Right lobe of liver (tissue), 6 donors: ENCODE results near the gene ICA1. TPM values are rescaled to one million over a fixed set of nuclear protein-coding genes. Genes with fewer than 3 reads are reported as not detected.

Experiments
- ATAC-seq, 4 donors: fragments of 200-7000 bp; cut with Tn5 transposase; one replicate each; pipeline ENCODE4 v1.9.1; 2020; ENCODE audit warnings: mild to moderate bottlenecking in 4 of 4, moderate library complexity in 4 of 4
- DNase-seq, 3 donors: peaks; one replicate each; pipeline ENCODE4 v3.0.0-alpha.2; 2020
- H3K27ac ChIP-seq, 3 donors: fragments of 200-600 bp; one replicate each; pipeline ENCODE4 v1.8.0; 2022
- H3K27me3 ChIP-seq, 2 donors: fragments of 200-600 bp; one replicate each; pipeline ENCODE4 v1.8.0; 2022
- H3K36me3 ChIP-seq, 4 donors: fragments of 200-600 bp; sonication (generic) in 1 of 4; one replicate each; pipeline versions ENCODE4 v1.5.1 to v1.8.0; 2017 to 2022; ENCODE audit warnings: control low read depth in 1 of 4
- H3K4me1 ChIP-seq, 4 donors: fragments of 200-600 bp; sonication (generic) in 1 of 4; one replicate each; pipeline versions ENCODE4 v1.5.1 to v1.8.0; 2017 to 2022; ENCODE audit warnings: control low read depth in 1 of 4
- H3K4me3 ChIP-seq, 3 donors: fragments of 200-600 bp; one replicate each; pipeline ENCODE4 v1.8.0; 2022
- H3K9me3 ChIP-seq, 4 donors: fragments of 200-600 bp; sonication (generic) in 1 of 4; one replicate each; pipeline versions ENCODE4 v1.5.1 to v1.8.0; 2017 to 2022; ENCODE audit warnings: control low read depth in 1 of 4
- POLR2A ChIP-seq: fragments of 450-650 bp; IDR thresholded peaks from one replicate; pipeline ENCODE4 v1.6.1; 2017; ENCODE audit warnings: antibody characterized with exemption, mild to moderate bottlenecking
- WGBS: methylation state at CpG from one replicate; pipeline ENCODE4 v1.1.6; 2018; ENCODE audit warnings: low coverage, low lambda C conversion rate; ENCODE audit not compliant: insufficient coverage; ENCODE audit errors: missing lambda C conversion rate; 5-methylcytosine and 5-hydroxymethylcytosine counted together
- intact Hi-C, 2 donors: fragments of 100-400 bp; cut with DNase I; formaldehyde crosslinking; loops; one replicate each; pipeline versions ENCODE4 v1.11.2 to v1.14.1; 2022
- long read RNA-seq: library from polyadenylated mRNA; unstranded; transcript quantifications from one replicate; pipeline ENCODE4 v2.0.0, GENCODE V29; 2019
- total RNA-seq, 6 experiments: library from RNA; depleted of rRNA in 2 of 6; stranded (reverse); fragments of >200 nt in 2 of 6; fragmentation: NEBNext Ultra II Directional in 3 of 6; extraction: Animal tissue kit (Norgen Biotek cat#: 25700) in 3 of 6; gene quantifications; one replicate each; pipeline versions ENCODE4 v1.1.0 to v1.2.4, GENCODE V29; 2016 to 2023
- TF ChIP-seq, protein P1 (sequence below), 4 donors: fragments of 200-600 bp in 3 of 4; fragments of 450-650 bp in 1 of 4; IDR thresholded peaks; one replicate each; pipeline versions ENCODE4 v1.5.1 to v1.8.0; 2016 to 2022; ENCODE audit warnings: antibody characterized with exemption in 4 of 4, mild to moderate bottlenecking in 2 of 4
- donor health status: DM: no; HTN: yes; CAD: no.
- donor health status: DM: no; HTN: no; CAD: no.
- donor health status: DM: no; HTN: no; CAD: no.
- donor health status: DM: no; HTN: yes; CAD: no.
- donor health status: DM: no; HTN: yes; CAD: no.

The ICA1 gene
- 10 to 100 TPM in 3 of 6 experiments, 1 to 10 TPM in 2, under 1 TPM in 1; 0.95 to 15.0 (median 7.3) TPM for total RNA-seq
- long read RNA-seq, partial matches to known transcripts = 3 of 6 reads
- long read RNA-seq, other reads (novel, unspliced or antisense) = 3 of 6 reads

DNA sequence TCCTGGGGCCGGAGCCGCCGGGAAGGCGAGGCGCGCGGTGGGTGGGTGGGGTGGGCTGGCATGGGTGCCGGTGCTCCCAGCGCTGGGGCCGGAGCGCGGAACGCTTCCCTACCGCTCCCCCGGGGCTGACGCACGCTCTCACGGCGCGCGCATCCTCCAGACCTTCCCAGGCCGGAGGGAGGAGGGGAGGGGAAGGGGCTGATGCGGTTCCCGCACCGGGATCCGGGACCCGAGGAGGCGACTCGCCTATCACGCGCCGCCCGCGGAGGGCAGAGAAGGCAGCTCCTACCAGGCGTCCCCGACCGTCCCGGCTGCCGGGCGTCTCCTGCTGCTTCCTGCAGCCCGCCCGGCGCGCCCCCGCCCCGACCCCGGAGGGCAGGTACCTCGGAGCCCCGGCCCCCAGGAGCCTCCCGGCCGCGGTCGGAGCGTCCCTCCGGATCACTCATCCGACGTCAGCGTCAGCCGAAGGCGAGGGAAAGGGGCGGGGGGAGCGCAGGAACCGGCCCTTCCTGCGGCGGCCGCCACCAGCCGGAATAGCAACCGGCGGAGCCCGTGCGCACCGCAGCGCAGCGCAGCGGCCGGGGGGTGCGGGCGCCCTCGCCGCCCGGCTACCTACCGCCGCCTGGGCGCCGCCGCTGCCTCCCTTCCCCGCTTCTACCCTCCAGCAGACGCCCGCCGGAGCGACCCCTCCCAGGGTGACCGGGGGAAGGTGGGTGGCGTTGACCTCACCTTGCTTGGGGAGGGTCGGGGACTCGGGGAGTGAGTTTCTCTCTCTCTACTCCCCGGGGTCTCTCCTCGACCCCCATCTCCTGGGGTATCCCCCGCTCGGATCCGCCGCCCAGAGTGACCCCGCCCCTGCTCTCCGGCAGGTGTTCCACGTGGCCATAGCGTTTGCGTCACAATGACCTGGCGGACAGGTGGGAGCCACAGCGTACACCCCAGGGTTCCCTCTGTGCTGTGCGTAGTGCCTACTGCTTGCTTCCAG lies at the start of gene ICA1:
ICA1 (minus strand) TSS at position 457 of the 985 bp plus-strand sequence. CDS start 26,241 bp downstream, outside the sequence.
- intact Hi-C loops = no loop called here
- DNase-seq = peak; percentile 53 to 83 (median 69)
- ATAC-seq = peak; percentile 78 to 86 (median 85)
- peaks cover 0 to 8% of the 10 kb centered on the region in 2 donors for H3K27me3 ChIP-seq
- H3K4me1 ChIP-seq = peaks cover 0 to 7% (median 2%) of the 10 kb centered on the region in 4 donors
- 15% methylated on average over 4 of the region's 109 CpGs for WGBS
- peak within 1 kb of the TSS; percentile 67 to 82 (median 81) for H3K27ac ChIP-seq
- peak within 1 kb of the TSS; percentile 50 to 84 (median 63) for H3K4me3 ChIP-seq
- H3K9me3 ChIP-seq = no peaks in the 10 kb centered on the region
- TF ChIP-seq, protein P1, sequence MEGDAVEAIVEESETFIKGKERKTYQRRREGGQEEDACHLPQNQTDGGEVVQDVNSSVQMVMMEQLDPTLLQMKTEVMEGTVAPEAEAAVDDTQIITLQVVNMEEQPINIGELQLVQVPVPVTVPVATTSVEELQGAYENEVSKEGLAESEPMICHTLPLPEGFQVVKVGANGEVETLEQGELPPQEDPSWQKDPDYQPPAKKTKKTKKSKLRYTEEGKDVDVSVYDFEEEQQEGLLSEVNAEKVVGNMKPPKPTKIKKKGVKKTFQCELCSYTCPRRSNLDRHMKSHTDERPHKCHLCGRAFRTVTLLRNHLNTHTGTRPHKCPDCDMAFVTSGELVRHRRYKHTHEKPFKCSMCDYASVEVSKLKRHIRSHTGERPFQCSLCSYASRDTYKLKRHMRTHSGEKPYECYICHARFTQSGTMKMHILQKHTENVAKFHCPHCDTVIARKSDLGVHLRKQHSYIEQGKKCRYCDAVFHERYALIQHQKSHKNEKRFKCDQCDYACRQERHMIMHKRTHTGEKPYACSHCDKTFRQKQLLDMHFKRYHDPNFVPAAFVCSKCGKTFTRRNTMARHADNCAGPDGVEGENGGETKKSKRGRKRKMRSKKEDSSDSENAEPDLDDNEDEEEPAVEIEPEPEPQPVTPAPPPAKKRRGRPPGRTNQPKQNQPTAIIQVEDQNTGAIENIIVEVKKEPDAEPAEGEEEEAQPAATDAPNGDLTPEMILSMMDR (IDR thresholded peaks at IDR 0.05) = no peak
- peak; percentile 53 for TF ChIP-seq POLR2A
- H3K36me3 ChIP-seq = no peaks in the 10 kb centered on the region

DNA sequence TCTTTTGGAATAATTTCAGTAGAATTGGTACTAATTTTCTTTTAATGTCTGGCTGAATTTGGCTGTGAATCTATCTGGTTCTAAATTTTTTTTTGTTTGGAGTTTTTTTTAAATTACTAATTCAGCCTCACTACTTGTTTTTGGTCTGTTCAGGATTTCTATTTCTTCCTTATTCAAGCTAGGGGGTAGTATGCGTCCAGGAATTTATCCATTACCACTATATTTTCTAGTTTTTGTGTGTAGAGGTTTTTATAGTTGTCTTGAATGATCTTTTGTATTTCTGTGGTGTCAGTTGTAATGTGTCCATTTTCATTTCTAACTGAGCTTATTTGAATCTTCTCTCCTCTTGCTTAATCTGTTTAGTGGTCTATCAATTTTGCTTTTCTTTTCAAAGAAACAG lies 48.9 kb upstream of the ICA1 start:
- DNase-seq (no peak), ATAC-seq (no peak)
- no peaks in the 10 kb centered on the region for H3K9me3 ChIP-seq
- no peak overlapping the region for H3K4me3 ChIP-seq
- intact Hi-C loops = no loop called here
- 42% methylated on average over 1 of the region's 1 CpG for WGBS
- H3K27ac ChIP-seq = no peak overlapping the region
- H3K4me1 ChIP-seq = no peaks in the 10 kb centered on the region
- no peaks in the 10 kb centered on the region for H3K27me3 ChIP-seq
- TF ChIP-seq POLR2A = no peak
- TF ChIP-seq, protein P1 (IDR thresholded peaks at IDR 0.05) = no peak
- H3K36me3 ChIP-seq = no peaks in the 10 kb centered on the region

DNA sequence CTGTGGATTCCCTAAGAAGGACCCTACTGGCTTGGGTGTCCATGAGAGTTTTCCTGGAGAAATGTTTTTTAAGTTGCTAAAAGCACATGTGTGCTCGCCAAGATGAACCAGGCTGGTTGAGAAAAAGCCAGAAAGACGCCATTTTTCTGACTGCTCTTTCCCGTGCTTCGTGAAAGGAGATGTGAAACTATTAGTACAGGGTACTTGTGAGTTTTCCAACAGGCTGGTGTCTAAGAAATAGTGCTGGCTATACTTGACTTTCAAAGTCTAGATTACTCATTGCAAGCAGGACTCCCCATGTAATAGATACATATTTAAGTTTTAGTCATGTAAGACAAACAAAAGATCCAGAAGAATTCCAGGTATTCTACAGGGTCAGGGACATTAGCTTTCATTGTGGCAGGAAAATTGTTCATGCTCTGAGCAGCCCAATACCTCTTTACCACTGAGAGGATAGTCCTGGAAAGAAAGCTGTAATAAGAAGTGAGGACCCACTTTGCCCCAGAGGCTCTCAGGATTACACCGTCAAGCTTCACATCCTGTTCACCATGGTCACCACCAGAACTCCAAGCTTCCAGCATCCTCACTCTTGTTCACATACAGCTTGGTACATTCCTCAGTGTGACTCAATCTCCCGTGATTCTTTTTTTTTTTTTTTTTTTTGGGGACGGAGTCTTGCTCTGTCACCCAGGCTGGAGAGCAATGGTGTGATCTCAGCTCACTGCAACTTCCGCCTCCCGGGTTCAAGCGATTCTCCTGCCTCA lies 43.8 kb upstream of the ICA1 start:
- TF ChIP-seq POLR2A = no peak
- TF ChIP-seq, protein P1 (IDR thresholded peaks at IDR 0.05) = no peak
- Histone ChIP-seq H3K9me3 (no peaks in the 10 kb centered on the region), H3K4me3 (no peak overlapping the region), H3K36me3 (no peaks in the 10 kb centered on the region), H3K4me1 (no peaks in the 10 kb centered on the region), H3K27me3 (no peaks in the 10 kb centered on the region), H3K27ac (no peak overlapping the region)
- ATAC-seq (no peak), DNase-seq (no peak)
- intact Hi-C loops = no loop called here
- 93% methylated on average over 8 of the region's 10 CpGs for WGBS

DNA sequence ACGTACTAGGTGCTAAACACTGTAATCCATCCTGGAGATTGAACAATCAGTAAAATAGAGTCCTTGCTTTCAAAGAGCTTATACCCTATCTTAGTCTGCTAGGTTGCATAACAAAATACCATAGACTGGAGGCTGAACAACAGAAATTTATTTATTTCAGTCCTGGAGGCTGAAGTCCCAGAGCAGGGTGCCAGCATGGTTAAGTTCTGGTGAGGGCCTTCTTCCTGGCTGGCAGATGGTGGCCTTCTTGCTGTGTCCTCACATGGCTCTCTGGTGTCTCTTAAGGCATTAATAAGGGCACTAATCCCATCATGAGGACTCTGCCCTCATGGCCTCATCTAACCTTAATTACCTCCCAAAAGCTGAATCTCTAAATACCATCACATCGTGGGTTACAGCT lies 43.1 kb upstream of the ICA1 start:
- ATAC-seq = no peak
- Histone ChIP-seq H3K27me3 (no peaks in the 10 kb centered on the region), H3K27ac (no peak overlapping the region), H3K9me3 (no peaks in the 10 kb centered on the region), H3K4me1 (no peaks in the 10 kb centered on the region), H3K4me3 (no peak overlapping the region), H3K36me3 (no peaks in the 10 kb centered on the region)
- intact Hi-C loops = no loop called here
- no peak for TF ChIP-seq POLR2A
- no peak for DNase-seq
- WGBS = 45% methylated on average over 2 of the region's 2 CpGs
